Erythroblast (primary cell): Measurements from ENCODE around the gene RTN4.

Experiments used
- GATA1 ChIP-seq: IDR thresholded peaks from 2 replicates; pipeline ENCODE4 v1.6.1; 2011; ENCODE audit warnings: low read depth, mild to moderate bottlenecking, control low read depth, low read length, moderate library complexity
- POLR2A ChIP-seq: IDR thresholded peaks from 2 replicates; pipeline ENCODE4 v1.6.1; 2011; ENCODE audit warnings: mild to moderate bottlenecking, low read length

DNA sequence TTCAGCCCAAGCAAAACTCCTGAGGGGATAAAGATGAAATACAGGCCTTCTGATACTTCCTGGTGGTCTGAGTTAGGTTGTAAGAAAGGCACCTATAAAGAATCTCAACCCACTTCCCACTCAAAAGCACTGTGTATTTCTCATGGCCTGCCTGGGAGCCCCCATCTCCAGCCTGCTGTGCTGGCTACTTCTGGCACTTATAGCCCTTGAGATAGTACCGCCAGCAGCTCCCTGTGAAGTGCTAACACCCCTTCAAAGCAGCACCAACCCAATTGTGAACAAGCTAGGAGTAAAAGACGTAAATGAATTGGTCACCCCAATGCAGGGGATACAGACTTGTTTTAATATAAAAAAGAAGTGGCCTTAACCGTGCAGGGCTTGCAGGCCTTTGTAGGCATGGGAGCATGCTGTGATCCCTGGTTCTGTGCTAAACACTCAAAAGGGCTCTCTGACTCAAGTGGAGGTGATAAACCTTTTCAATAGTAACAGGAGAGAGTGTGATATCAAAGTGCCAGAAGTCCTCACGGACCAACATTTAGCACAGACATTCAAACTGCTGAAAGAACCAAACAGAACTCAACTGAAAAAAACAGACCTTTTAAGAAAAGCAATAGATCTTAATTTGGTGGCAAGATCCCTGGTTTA, 80.8 kb downstream of the RTN4 start:
- TF ChIP-seq POLR2A (no peak), GATA1 (no peak)
